H9 (cell line): ENCODE measurements around the gene SPA17. TPM values are rescaled to one million over a fixed set of nuclear protein-coding genes. Genes with fewer than 3 reads are reported as not detected.

ENCODE experiments used
- DNase-seq: peaks from one replicate; pipeline ENCODE4 v3.0.0-alpha.2; 2017
- H2AFZ ChIP-seq: one replicate; pipeline ENCODE4 v1.6.1; 2013; ENCODE audit warnings: mild to moderate bottlenecking, low read length, control low read depth, moderate library complexity
- H2AK5ac ChIP-seq: 2 replicates; pipeline ENCODE4 v1.6.1; 2013; ENCODE audit warnings: low read length, control low read depth, mixed read lengths; ENCODE audit not compliant: insufficient read length
- H2BK120ac ChIP-seq: one replicate; pipeline ENCODE4 v1.6.1; 2013; ENCODE audit warnings: low read depth, mild to moderate bottlenecking, low read length, control low read depth, inconsistent platforms; ENCODE audit not compliant: poor library complexity, severe bottlenecking
- H2BK12ac ChIP-seq: 2 replicates; pipeline ENCODE4 v1.6.1; 2013; ENCODE audit warnings: low read length, control low read depth, mixed read lengths, low read depth; ENCODE audit not compliant: insufficient read length
- H2BK15ac ChIP-seq: 2 replicates; pipeline ENCODE4 v1.6.1; 2013; ENCODE audit warnings: low read depth, low read length, control low read depth
- H2BK20ac ChIP-seq: one replicate; pipeline ENCODE4 v1.6.1; 2013; ENCODE audit warnings: low read depth, mild to moderate bottlenecking, low read length, control low read depth, inconsistent platforms; ENCODE audit not compliant: poor library complexity, severe bottlenecking
- H2BK5ac ChIP-seq: 2 replicates; pipeline ENCODE4 v1.6.1; 2013; ENCODE audit warnings: low read length, control low read depth, mixed read lengths; ENCODE audit not compliant: insufficient read length
- H3K14ac ChIP-seq: 2 replicates; pipeline ENCODE4 v1.6.1; 2013; ENCODE audit warnings: low read length, control low read depth; ENCODE audit not compliant: insufficient read depth
- H3K18ac ChIP-seq: 2 replicates; pipeline ENCODE4 v1.6.1; 2013; ENCODE audit warnings: low read depth, mild to moderate bottlenecking, mixed read lengths, low read length, control low read depth; ENCODE audit not compliant: insufficient read length
- H3K23ac ChIP-seq: 2 replicates; pipeline ENCODE4 v1.6.1; 2013; ENCODE audit warnings: low read length, control low read depth, mixed read lengths, low read depth; ENCODE audit not compliant: insufficient read length
- H3K23me2 ChIP-seq: 2 replicates; pipeline ENCODE4 v1.6.1; 2013; ENCODE audit warnings: low read depth, mild to moderate bottlenecking, mixed read lengths, low read length, control low read depth; ENCODE audit not compliant: insufficient read length, poor library complexity, severe bottlenecking
- H3K27ac ChIP-seq: 2 replicates; pipeline ENCODE4 v1.5.1; 2013; ENCODE audit warnings: low read length, control low read depth, mixed read lengths, low read depth; ENCODE audit not compliant: insufficient read length
- H3K27me3 ChIP-seq: 2 replicates; pipeline ENCODE4 v1.6.1; 2013; ENCODE audit warnings: low read length, control low read depth, inconsistent platforms; ENCODE audit not compliant: insufficient read depth
- H3K4ac ChIP-seq: 2 replicates; pipeline ENCODE4 v1.6.1; 2013; ENCODE audit warnings: low read depth, mild to moderate bottlenecking, control low read depth, inconsistent platforms, low read length, moderate library complexity
- H3K4me1 ChIP-seq: 2 replicates; pipeline ENCODE4 v1.6.1; 2013; ENCODE audit warnings: low read length, control low read depth, inconsistent platforms; ENCODE audit not compliant: insufficient read depth
- H3K4me2 ChIP-seq: 2 replicates; pipeline ENCODE4 v1.6.1; 2013; ENCODE audit warnings: low read length, control low read depth, mixed read lengths; ENCODE audit not compliant: insufficient read length, insufficient read depth
- H3K56ac ChIP-seq: 2 replicates; pipeline ENCODE4 v1.6.1; 2013; ENCODE audit warnings: low read depth, mild to moderate bottlenecking, mixed read lengths, low read length, control low read depth; ENCODE audit not compliant: insufficient read length
- H3K79me1 ChIP-seq: 2 replicates; pipeline ENCODE4 v1.6.1; 2013; ENCODE audit warnings: low read depth, mild to moderate bottlenecking, moderate library complexity, low read length, control low read depth, inconsistent platforms; ENCODE audit not compliant: insufficient read depth, poor library complexity, severe bottlenecking
- H3K79me2 ChIP-seq: 2 replicates; pipeline ENCODE4 v1.6.1; 2013; ENCODE audit warnings: low read length, control low read depth, inconsistent platforms; ENCODE audit not compliant: insufficient read depth
- H3K9ac ChIP-seq: 2 replicates; pipeline ENCODE4 v1.6.1; 2013; ENCODE audit warnings: low read length, control low read depth, mixed read lengths; ENCODE audit not compliant: insufficient read length; ENCODE audit errors: extremely low read depth
- H3K9me3 ChIP-seq: one replicate; pipeline ENCODE4 v1.6.1; 2013; ENCODE audit warnings: low read depth, low read length, inconsistent platforms; ENCODE audit not compliant: control insufficient read depth
- H3T11ph ChIP-seq: one replicate; pipeline ENCODE4 v1.6.1; 2013; ENCODE audit warnings: mild to moderate bottlenecking, low read length, control low read depth, inconsistent platforms
- H4K20me1 ChIP-seq: one replicate; pipeline ENCODE4 v1.6.1; 2013; ENCODE audit not compliant: control insufficient read depth, insufficient read length, insufficient read depth
- H4K5ac ChIP-seq: 2 replicates; pipeline ENCODE4 v1.6.1; 2013; ENCODE audit warnings: low read depth, mild to moderate bottlenecking, mixed read lengths, low read length, control low read depth; ENCODE audit not compliant: insufficient read length
- H4K8ac ChIP-seq: replicated peaks from 2 replicates; pipeline ENCODE4 v1.6.1; 2013; ENCODE audit warnings: low read length, control low read depth, mixed read lengths, low read depth; ENCODE audit not compliant: insufficient read length
- H4K91ac ChIP-seq: 2 replicates; pipeline ENCODE4 v1.6.1; 2013; ENCODE audit warnings: low read depth, mild to moderate bottlenecking, moderate library complexity, mixed read lengths, low read length, control low read depth; ENCODE audit not compliant: insufficient read length
- H3K27ac Mint-ChIP-seq, 3 experiments: 2 replicates in 2 of 3; 3 replicates in 1 of 3; pipeline ENCODE4 v1.8.0; 2020 to 2021; ENCODE audit warnings: mixed read lengths in 3 of 3, mild to moderate bottlenecking in 1 of 3, moderate library complexity in 1 of 3
- H3K27me3 Mint-ChIP-seq: 2 replicates; pipeline ENCODE4 v1.8.0; 2021; ENCODE audit warnings: low read depth, mild to moderate bottlenecking, moderate library complexity, mixed read lengths
- H3K36me3 Mint-ChIP-seq, 3 experiments: 2 replicates in 2 of 3; 3 replicates in 1 of 3; pipeline ENCODE4 v1.8.0; 2020 to 2021; ENCODE audit warnings: low read depth in 3 of 3, mixed read lengths in 3 of 3; ENCODE audit not compliant: insufficient read depth in 1 of 3
- H3K4me1 Mint-ChIP-seq, 2 experiments: 2 replicates each; pipeline ENCODE4 v1.8.0; 2020; ENCODE audit warnings: mixed read lengths in 2 of 2
- H3K4me3 Mint-ChIP-seq, 2 experiments: 2 replicates in 1 of 2; 3 replicates in 1 of 2; pipeline ENCODE4 v1.8.0; 2020 to 2021; ENCODE audit warnings: mild to moderate bottlenecking in 2 of 2, mixed read lengths in 2 of 2, moderate library complexity in 1 of 2
- H3K9me3 Mint-ChIP-seq, 2 experiments: 2 replicates in 1 of 2; 3 replicates in 1 of 2; pipeline ENCODE4 v1.8.0; 2020; ENCODE audit warnings: mild to moderate bottlenecking in 2 of 2, mixed read lengths in 2 of 2, moderate library complexity in 1 of 2
- CTCF ChIP-seq: fragments of 200-600 bp; sonication (generic); conservative IDR thresholded peaks from 3 replicates; pipeline ENCODE4 v1.8.0; 2021; ENCODE audit warnings: antibody characterized with exemption, mild to moderate bottlenecking
- WGBS: extraction: QIAGEN DNeasy Blood & Tissue Kit; methylation state at CpG from one replicate; pipeline ENCODE4 v1.1.7; 2013; ENCODE audit warnings: missing lambda C conversion rate, low lambda C conversion rate, mixed read lengths; ENCODE audit not compliant: insufficient read length; ENCODE audit errors: extremely low coverage; 5-methylcytosine and 5-hydroxymethylcytosine counted together
- total RNA-seq: library from RNA; stranded (reverse); gene quantifications from 2 replicates; pipeline ENCODE4 v1.2.1, GENCODE V29; 2021

The SPA17 gene
- total RNA-seq, 1 experiment from 2014 or later = 6.9 TPM

DNA sequence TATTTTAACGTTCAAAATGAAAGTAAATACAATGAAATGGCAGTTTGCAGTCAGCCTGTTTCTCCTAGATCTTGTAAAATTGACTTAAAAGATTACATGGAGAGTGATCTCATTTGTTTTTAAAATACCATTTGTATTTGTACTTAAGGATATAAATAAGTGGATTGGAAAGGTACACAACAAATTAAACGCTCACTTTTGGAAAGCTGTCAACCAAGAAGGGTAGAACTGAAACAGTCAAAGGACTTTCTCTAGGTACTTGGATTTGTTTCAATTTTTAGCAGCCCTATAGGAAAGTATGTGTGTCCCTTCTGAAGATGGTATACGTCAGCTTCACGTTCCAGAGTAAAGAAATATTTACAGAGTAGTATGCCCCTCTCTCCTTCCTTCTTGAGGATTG is 43.7 kb upstream of the SPA17 start:
- Histone ChIP-seq H3K18ac (no peak overlapping the region), H3K4me1 (no peaks in the 10 kb centered on the region), H3K4ac (no peak overlapping the region), H2BK15ac (no peak overlapping the region), H3K9ac (no peak overlapping the region), H2BK5ac (no peak overlapping the region), H2BK12ac (no peak overlapping the region), H3K27me3 (no peaks in the 10 kb centered on the region), H4K20me1 (no peaks in the 10 kb centered on the region), H3K23ac (no peak overlapping the region), H3K14ac (no peak overlapping the region), H3T11ph (no peak overlapping the region), H3K79me1 (peaks cover 3% of the 10 kb centered on the region), H2BK20ac (no peak overlapping the region), H2AFZ (no peak overlapping the region), H3K4me2 (no peak overlapping the region), H4K8ac (no peak overlapping the region), H4K5ac (no peak overlapping the region), H3K23me2 (no peaks in the 10 kb centered on the region), H2AK5ac (no peak overlapping the region), H4K91ac (no peak overlapping the region), H2BK120ac (no peak overlapping the region), H3K27ac (no peak overlapping the region), H3K56ac (no peak overlapping the region), H3K9me3 (no peaks in the 10 kb centered on the region), H3K79me2 (no peaks in the 10 kb centered on the region)
- DNase-seq = no peak
- no peaks in the 10 kb centered on the region for H3K27me3 Mint-ChIP-seq
- H3K4me1 Mint-ChIP-seq = no peaks in the 10 kb centered on the region
- peaks cover 31 to 83% (median 78%) of the 10 kb centered on the region in 3 experiments; a peak in 6 of 7 replicates for H3K36me3 Mint-ChIP-seq
- no peak for TF ChIP-seq CTCF
- H3K27ac Mint-ChIP-seq = no peak overlapping the region
- H3K4me3 Mint-ChIP-seq = no peak overlapping the region
- no CpG with 5 or more reads among the region's 4 CpGs for WGBS
- H3K9me3 Mint-ChIP-seq = no peaks in the 10 kb centered on the region
